DND-41 (cell line): ENCODE results near the gene CDKN1A.

Source experiments
- ATAC-seq: fragments of 200-7000 bp; cut with Tn5 transposase; 3 replicates; pipeline ENCODE4 v1.9.1; 2021; ENCODE audit warnings: low read depth; ENCODE audit not compliant: insufficient read depth
- DNase-seq: peaks from one replicate; pipeline ENCODE4 v3.0.0-alpha.2; 2020
- H2AFZ ChIP-seq: 2 replicates; pipeline ENCODE4 v1.6.0; 2012; ENCODE audit warnings: low read depth, low read length
- H3K27ac ChIP-seq: 2 replicates; pipeline ENCODE4 v1.5.1; 2012; ENCODE audit warnings: low read length, inconsistent platforms
- H3K27me3 ChIP-seq: fragments of 200-600 bp; sonication (generic); 2 replicates; pipeline ENCODE4 v1.6.0; 2012; ENCODE audit warnings: low read length, mild to moderate bottlenecking, inconsistent platforms; ENCODE audit not compliant: insufficient read depth, poor library complexity
- H3K36me3 ChIP-seq: 2 replicates; pipeline ENCODE4 v1.5.1; 2012; ENCODE audit warnings: low read length, inconsistent platforms; ENCODE audit not compliant: insufficient read depth
- H3K4me1 ChIP-seq: 2 replicates; pipeline ENCODE4 v1.5.1; 2012; ENCODE audit warnings: mild to moderate bottlenecking, low read length; ENCODE audit not compliant: insufficient read depth
- H3K4me2 ChIP-seq: 2 replicates; pipeline ENCODE4 v1.6.0; 2012; ENCODE audit warnings: mild to moderate bottlenecking, moderate library complexity, low read length, inconsistent platforms; ENCODE audit not compliant: insufficient read depth
- H3K4me3 ChIP-seq, 2 experiments: fragments of 200-600 bp in 1 of 2; shearing (Covaris generic) in 1 of 2; 2 replicates each; pipeline ENCODE4 v1.5.1; 2012 to 2016; ENCODE audit warnings: inconsistent platforms in 2 of 2, low read length in 2 of 2, mild to moderate bottlenecking in 2 of 2, low read depth in 1 of 2, moderate library complexity in 1 of 2
- H3K79me2 ChIP-seq: 2 replicates; pipeline ENCODE4 v1.6.0; 2012; ENCODE audit warnings: low read length, inconsistent platforms; ENCODE audit not compliant: insufficient read depth
- H3K9ac ChIP-seq: 2 replicates; pipeline ENCODE4 v1.6.0; 2012; ENCODE audit warnings: low read depth, mild to moderate bottlenecking, inconsistent platforms, low read length, moderate library complexity
- H3K9me3 ChIP-seq: 2 replicates; pipeline ENCODE4 v1.5.1; 2012; ENCODE audit warnings: low read length, moderate library complexity, mild to moderate bottlenecking, inconsistent platforms; ENCODE audit not compliant: insufficient read depth, severe bottlenecking
- H4K20me1 ChIP-seq: 2 replicates; pipeline ENCODE4 v1.6.0; 2012; ENCODE audit warnings: low read length; ENCODE audit not compliant: insufficient read depth
- CTCF ChIP-seq: IDR thresholded peaks from 2 replicates; pipeline ENCODE4 v1.5.1; 2012; ENCODE audit warnings: borderline replicate concordance, low read length, moderate library complexity, mild to moderate bottlenecking; ENCODE audit not compliant: poor library complexity, severe bottlenecking; ENCODE audit errors: extremely low read depth
- EZH2 ChIP-seq: IDR thresholded peaks from 3 replicates; pipeline ENCODE4 v1.6.1; 2012; ENCODE audit warnings: borderline replicate concordance, low read depth, mild to moderate bottlenecking, moderate library complexity, low read length, inconsistent platforms; ENCODE audit not compliant: severe bottlenecking

CDKN1A gene

GRCh38 chr6:36712816-36713215, 34.3 kb downstream of the CDKN1A start:
- Histone ChIP-seq H3K9me3 (no peaks in the 10 kb centered on the region), H3K79me2 (no peaks in the 10 kb centered on the region)

GRCh38 chr6:36713846-36714245, 35.3 kb downstream of the CDKN1A start:
- H3K4me2 ChIP-seq: no peak overlapping the region

More at GRCh38 chr6:36712816-36713215, 34.3 kb downstream of the CDKN1A start:
- Histone ChIP-seq H3K9ac (no peak overlapping the region), H4K20me1 (no peaks in the 10 kb centered on the region), H3K4me1 (no peaks in the 10 kb centered on the region), H3K4me3 (no peak overlapping the region), H3K4me2 (no peak overlapping the region), H2AFZ (no peak overlapping the region), H3K36me3 (no peaks in the 10 kb centered on the region), H3K27me3 (no peaks in the 10 kb centered on the region), H3K27ac (no peak overlapping the region)
- TF ChIP-seq CTCF (no peak), EZH2 (no peak)
- ATAC-seq (no peak), DNase-seq (no peak)

GRCh38 chr6:36714511-36714910, 36.0 kb downstream of the CDKN1A start:
- no peak for TF ChIP-seq CTCF
- TF ChIP-seq EZH2: no peak
- no peak for ATAC-seq
- no peaks in the 10 kb centered on the region for H3K27me3 ChIP-seq
- no peaks in the 10 kb centered on the region for H3K4me1 ChIP-seq
- H3K27ac ChIP-seq: no peak overlapping the region
- no peaks in the 10 kb centered on the region for H3K79me2 ChIP-seq
- H2AFZ ChIP-seq: no peak overlapping the region
- H3K36me3 ChIP-seq: no peaks in the 10 kb centered on the region
- no peak overlapping the region for H3K9ac ChIP-seq
- DNase-seq: no peak
- H3K9me3 ChIP-seq: no peaks in the 10 kb centered on the region
- no peak overlapping the region for H3K4me3 ChIP-seq
- H4K20me1 ChIP-seq: no peaks in the 10 kb centered on the region
- H3K4me2 ChIP-seq: no peak overlapping the region

More at GRCh38 chr6:36713846-36714245, 35.3 kb downstream of the CDKN1A start:
- Histone ChIP-seq H3K4me3 (no peak overlapping the region), H3K9ac (no peak overlapping the region), H3K9me3 (no peaks in the 10 kb centered on the region), H3K27me3 (no peaks in the 10 kb centered on the region), H3K4me1 (no peaks in the 10 kb centered on the region), H3K27ac (no peak overlapping the region), H4K20me1 (no peaks in the 10 kb centered on the region), H2AFZ (no peak overlapping the region), H3K36me3 (no peaks in the 10 kb centered on the region), H3K79me2 (no peaks in the 10 kb centered on the region)
- DNase-seq (no peak), ATAC-seq (no peak)
- TF ChIP-seq CTCF (no peak), EZH2 (no peak)

- TF ChIP-seq EZH2: no peak
- no peak for TF ChIP-seq CTCF
- no peak overlapping the region for H3K4me2 ChIP-seq
- H3K27ac ChIP-seq: no peak overlapping the region
- no peaks in the 10 kb centered on the region for H3K27me3 ChIP-seq
- no peak overlapping the region for H2AFZ ChIP-seq
- no peaks in the 10 kb centered on the region for H4K20me1 ChIP-seq
- no peak overlapping the region for H3K4me3 ChIP-seq
- ATAC-seq: no peak
- no peak for DNase-seq
- no peaks in the 10 kb centered on the region for H3K79me2 ChIP-seq
- no peaks in the 10 kb centered on the region for H3K36me3 ChIP-seq
- H3K9me3 ChIP-seq: no peaks in the 10 kb centered on the region
- H3K9ac ChIP-seq: no peak overlapping the region
- no peaks in the 10 kb centered on the region for H3K4me1 ChIP-seq
These were observed 37.0 kb downstream of the CDKN1A start for GRCh38 chr6:36715469-36715868.
